ENCODE data around the gene PRIMPOL.

DNA sequence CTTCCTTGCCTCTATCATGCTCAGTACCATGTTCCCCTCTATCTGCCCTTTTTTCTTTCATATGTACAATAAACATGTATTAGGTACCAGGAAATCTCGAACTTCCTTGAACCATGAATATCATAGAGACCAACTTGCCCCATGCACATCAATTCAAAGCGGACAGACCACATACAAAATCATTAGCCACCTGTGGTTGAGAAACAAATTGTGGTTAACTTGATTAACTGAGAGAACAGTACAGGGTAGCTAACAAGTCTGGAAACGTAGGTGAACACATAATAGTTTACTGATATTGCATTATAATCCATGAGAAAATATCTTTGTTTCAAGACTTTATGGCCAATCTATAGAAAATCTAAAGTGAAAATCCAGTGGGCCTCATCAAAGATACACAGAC, 8.5 kb upstream of the PRIMPOL start:
- TF ChIP-seq POLR2A (IDR thresholded peaks at IDR 0.05): no peak
- TF ChIP-seq, protein P1, sequence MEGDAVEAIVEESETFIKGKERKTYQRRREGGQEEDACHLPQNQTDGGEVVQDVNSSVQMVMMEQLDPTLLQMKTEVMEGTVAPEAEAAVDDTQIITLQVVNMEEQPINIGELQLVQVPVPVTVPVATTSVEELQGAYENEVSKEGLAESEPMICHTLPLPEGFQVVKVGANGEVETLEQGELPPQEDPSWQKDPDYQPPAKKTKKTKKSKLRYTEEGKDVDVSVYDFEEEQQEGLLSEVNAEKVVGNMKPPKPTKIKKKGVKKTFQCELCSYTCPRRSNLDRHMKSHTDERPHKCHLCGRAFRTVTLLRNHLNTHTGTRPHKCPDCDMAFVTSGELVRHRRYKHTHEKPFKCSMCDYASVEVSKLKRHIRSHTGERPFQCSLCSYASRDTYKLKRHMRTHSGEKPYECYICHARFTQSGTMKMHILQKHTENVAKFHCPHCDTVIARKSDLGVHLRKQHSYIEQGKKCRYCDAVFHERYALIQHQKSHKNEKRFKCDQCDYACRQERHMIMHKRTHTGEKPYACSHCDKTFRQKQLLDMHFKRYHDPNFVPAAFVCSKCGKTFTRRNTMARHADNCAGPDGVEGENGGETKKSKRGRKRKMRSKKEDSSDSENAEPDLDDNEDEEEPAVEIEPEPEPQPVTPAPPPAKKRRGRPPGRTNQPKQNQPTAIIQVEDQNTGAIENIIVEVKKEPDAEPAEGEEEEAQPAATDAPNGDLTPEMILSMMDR (IDR thresholded peaks at IDR 0.05): no peak

Data from adrenal gland (tissue), 5 donors.